ENCODE measurements around the gene TTC17. TPM values are rescaled to one million over a fixed set of nuclear protein-coding genes. Genes with fewer than 3 reads are reported as not detected.

TTC17 gene
- total RNA-seq, 1 experiment from 2014 or later, result 42.1 TPM

DNA sequence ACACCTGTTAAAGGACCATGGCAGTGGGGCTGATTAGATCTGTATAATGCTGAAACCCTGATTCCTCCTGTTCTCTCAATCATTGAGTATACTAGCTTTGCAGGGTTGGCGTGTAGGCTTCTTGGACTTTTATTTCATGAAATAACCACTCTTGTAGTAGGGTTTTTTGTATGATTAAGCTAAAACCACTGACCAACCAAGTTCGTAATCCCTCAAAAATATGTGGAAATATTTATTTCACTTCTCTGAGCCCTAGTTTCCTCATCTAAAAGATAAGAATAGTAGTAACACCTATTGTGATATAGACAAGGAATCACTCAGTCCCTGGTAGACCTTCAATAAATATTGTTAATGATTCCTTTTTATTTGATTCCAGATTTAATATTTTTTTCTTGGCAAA lies 42.8 kb upstream of the TTC17 start:
- no peak for ATAC-seq
- Histone ChIP-seq H3K79me2 (ENCODE audit: low read length) (peaks cover 79% of the 10 kb centered on the region), H3K9me3 (ENCODE audit: low read length) (no peaks in the 10 kb centered on the region), H3F3A (ENCODE audit: low read length, unreplicated experiment) (no peaks in the 10 kb centered on the region), H3K27ac (ENCODE audit: low read length) (no peak overlapping the region), H3K4me2 (ENCODE audit: low read length) (peak overlapping the region; percentile 10; the same call in 1 of the 2 replicates), H3K9ac (ENCODE audit: low read length) (no peak overlapping the region), H4K20me1 (ENCODE audit: low read length) (peaks cover 34% of the 10 kb centered on the region), H3K9me2 (replicated peaks; ENCODE audit: low read length) (no peaks in the 10 kb centered on the region), H3K4me3 (ENCODE audit: low read length) (no peak overlapping the region), H3K36me3 (ENCODE audit: low read depth, low read length) (peaks cover 19% of the 10 kb centered on the region), H3K4me1 (ENCODE audit: insufficient read depth, low read length) (peaks cover 14% of the 10 kb centered on the region), H2AFZ (ENCODE audit: low read length) (no peak overlapping the region), H3K27me3 (ENCODE audit: low read length) (no peaks in the 10 kb centered on the region)
- intact Hi-C loops (cut with micrococcal nuclease), result no loop called here
- no TSS peak for BruUV-seq (replicated peaks)
- CTCF ChIA-PET, result no interaction called here
- no peak for TF ChIP-seq EZH2 (IDR thresholded peaks at IDR 0.05; ENCODE audit: low read length, unreplicated experiment)
- TF ChIP-seq, protein P1, sequence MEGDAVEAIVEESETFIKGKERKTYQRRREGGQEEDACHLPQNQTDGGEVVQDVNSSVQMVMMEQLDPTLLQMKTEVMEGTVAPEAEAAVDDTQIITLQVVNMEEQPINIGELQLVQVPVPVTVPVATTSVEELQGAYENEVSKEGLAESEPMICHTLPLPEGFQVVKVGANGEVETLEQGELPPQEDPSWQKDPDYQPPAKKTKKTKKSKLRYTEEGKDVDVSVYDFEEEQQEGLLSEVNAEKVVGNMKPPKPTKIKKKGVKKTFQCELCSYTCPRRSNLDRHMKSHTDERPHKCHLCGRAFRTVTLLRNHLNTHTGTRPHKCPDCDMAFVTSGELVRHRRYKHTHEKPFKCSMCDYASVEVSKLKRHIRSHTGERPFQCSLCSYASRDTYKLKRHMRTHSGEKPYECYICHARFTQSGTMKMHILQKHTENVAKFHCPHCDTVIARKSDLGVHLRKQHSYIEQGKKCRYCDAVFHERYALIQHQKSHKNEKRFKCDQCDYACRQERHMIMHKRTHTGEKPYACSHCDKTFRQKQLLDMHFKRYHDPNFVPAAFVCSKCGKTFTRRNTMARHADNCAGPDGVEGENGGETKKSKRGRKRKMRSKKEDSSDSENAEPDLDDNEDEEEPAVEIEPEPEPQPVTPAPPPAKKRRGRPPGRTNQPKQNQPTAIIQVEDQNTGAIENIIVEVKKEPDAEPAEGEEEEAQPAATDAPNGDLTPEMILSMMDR (conservative IDR thresholded peaks at IDR 0.05; ENCODE audit: low read depth, low read length), result no peak
- no peak for TF ChIP-seq EZH2phosphoT487 (IDR thresholded peaks at IDR 0.05; ENCODE audit: borderline replicate concordance, low read length)
- DNase-seq, result no peak
- POLR2A ChIA-PET (ENCODE audit: unreplicated experiment), result no interaction called here

DNA sequence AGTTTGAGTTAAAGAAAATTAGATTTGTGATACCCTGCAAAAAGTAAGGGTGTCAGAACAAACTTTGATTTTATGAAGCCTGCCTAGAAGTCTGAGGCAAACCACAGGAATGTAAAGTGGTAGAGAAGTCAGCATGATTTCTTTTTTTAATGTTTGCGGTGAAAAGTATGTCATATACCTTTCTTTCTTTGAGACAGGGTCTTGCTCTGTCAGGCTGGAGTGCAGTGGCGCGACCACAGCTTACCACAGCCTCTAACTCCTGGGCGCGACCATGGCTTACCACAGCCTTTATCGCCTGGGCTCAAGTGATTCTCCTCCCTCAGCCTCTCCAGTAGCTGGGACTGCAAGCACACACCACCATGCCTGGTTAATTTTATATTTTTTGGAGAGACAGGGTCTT lies 42.3 kb upstream of the TTC17 start:
- ATAC-seq, result no peak
- Histone ChIP-seq H3K9me3 (ENCODE audit: low read length) (no peaks in the 10 kb centered on the region), H3F3A (ENCODE audit: low read length, unreplicated experiment) (no peaks in the 10 kb centered on the region), H3K27me3 (ENCODE audit: low read length) (no peaks in the 10 kb centered on the region), H3K27ac (ENCODE audit: low read length) (no peak overlapping the region), H4K20me1 (ENCODE audit: low read length) (peaks cover 34% of the 10 kb centered on the region), H3K79me2 (ENCODE audit: low read length) (peaks cover 79% of the 10 kb centered on the region), H3K9ac (ENCODE audit: low read length) (no peak overlapping the region), H3K4me3 (ENCODE audit: low read length) (no peak overlapping the region), H2AFZ (ENCODE audit: low read length) (no peak overlapping the region), H3K9me2 (replicated peaks; ENCODE audit: low read length) (no peaks in the 10 kb centered on the region), H3K4me2 (ENCODE audit: low read length) (peak overlapping the region; percentile 10; the same call in 1 of the 2 replicates), H3K4me1 (ENCODE audit: insufficient read depth, low read length) (peaks cover 14% of the 10 kb centered on the region), H3K36me3 (ENCODE audit: low read depth, low read length) (peaks cover 24% of the 10 kb centered on the region)
- no TSS peak for BruUV-seq (replicated peaks)
- POLR2A ChIA-PET (ENCODE audit: unreplicated experiment), result no interaction called here
- TF ChIP-seq, protein P1 (conservative IDR thresholded peaks at IDR 0.05; ENCODE audit: low read depth, low read length), result no peak
- TF ChIP-seq EZH2phosphoT487 (IDR thresholded peaks at IDR 0.05; ENCODE audit: borderline replicate concordance, low read length) (no peak), EZH2 (IDR thresholded peaks at IDR 0.05; ENCODE audit: low read length, unreplicated experiment) (no peak)
- DNase-seq, result peak; percentile 20
- intact Hi-C loops (cut with micrococcal nuclease), result no loop called here
- CTCF ChIA-PET, result no interaction called here

DNA sequence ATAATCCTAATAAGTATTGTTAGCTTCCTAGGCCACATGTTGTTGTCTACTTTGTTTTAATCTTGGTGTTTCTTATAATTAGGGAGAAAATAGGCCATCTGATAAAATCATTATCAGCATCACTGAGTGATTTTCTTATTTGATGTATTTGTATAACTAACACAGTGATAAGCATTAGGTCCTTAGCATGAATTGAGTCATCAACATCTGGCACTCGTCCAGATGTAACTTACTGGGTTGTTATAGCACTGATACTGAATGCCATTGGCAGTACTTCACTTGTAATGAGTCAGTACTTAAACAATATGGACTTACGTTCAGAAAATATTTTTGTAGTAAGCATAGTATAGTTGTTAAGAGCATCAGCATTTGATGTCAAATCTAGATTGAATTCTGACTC lies 30.7 kb upstream of the TTC17 start:
- BruUV-seq (replicated peaks), result no TSS peak
- Histone ChIP-seq H3K4me3 (ENCODE audit: low read length) (no peak overlapping the region), H2AFZ (ENCODE audit: low read length) (no peak overlapping the region), H3K27ac (ENCODE audit: low read length) (no peak overlapping the region), H3K4me2 (ENCODE audit: low read length) (no peak overlapping the region), H3K9me3 (ENCODE audit: low read length) (no peaks in the 10 kb centered on the region), H4K20me1 (ENCODE audit: low read length) (0 out of 2 replicates have a peak, but pooled peaks cover 3% of the 10 kb centered on the region), H3K4me1 (ENCODE audit: insufficient read depth, low read length) (peaks cover 4% of the 10 kb centered on the region; the same call in 1 of the 2 replicates), H3K36me3 (ENCODE audit: low read depth, low read length) (peaks cover 65% of the 10 kb centered on the region), H3F3A (ENCODE audit: low read length, unreplicated experiment) (no peaks in the 10 kb centered on the region), H3K9ac (ENCODE audit: low read length) (no peak overlapping the region), H3K9me2 (replicated peaks; ENCODE audit: low read length) (no peaks in the 10 kb centered on the region), H3K27me3 (ENCODE audit: low read length) (no peaks in the 10 kb centered on the region), H3K79me2 (ENCODE audit: low read length) (no peaks in the 10 kb centered on the region)
- DNase-seq (peak; percentile 94), ATAC-seq (peak; percentile 96)
- POLR2A ChIA-PET (ENCODE audit: unreplicated experiment), result no interaction called here
- TF ChIP-seq EZH2 (IDR thresholded peaks at IDR 0.05; ENCODE audit: low read length, unreplicated experiment), result no peak
- TF ChIP-seq, protein P1 (conservative IDR thresholded peaks at IDR 0.05; ENCODE audit: low read depth, low read length), result no peak
- no peak for TF ChIP-seq EZH2phosphoT487 (IDR thresholded peaks at IDR 0.05; ENCODE audit: borderline replicate concordance, low read length)
- CTCF ChIA-PET, result no interaction called here
- intact Hi-C loops (cut with micrococcal nuclease), result loop anchor here (5.0 kb wide), 1 partner anchor 89 kb away; no protein-coding TSS in a partner anchor

Data from PC-3 (cell line).